Stimulated activated CD8-positive, alpha-beta memory T cell treated with anti-CD3 and anti-CD28 coated beads, Interleukin-4, amount 100 ng/mL, for 4 hours (primary cell): ENCODE data around the gene GOLGA1.
"Not testable (repeated sequence)": the region's sequence is repeated elsewhere in the genome, so short reads cannot be mapped to it uniquely, and the experiment has no call there.

Experiments used
- DNase-seq, 2 donors: peaks; one replicate each; pipeline ENCODE4 v3.0.0-alpha.2; 2020; ENCODE audit warnings: low read depth in 2 of 2, low spot score in 1 of 2

GOLGA1 gene

DNA sequence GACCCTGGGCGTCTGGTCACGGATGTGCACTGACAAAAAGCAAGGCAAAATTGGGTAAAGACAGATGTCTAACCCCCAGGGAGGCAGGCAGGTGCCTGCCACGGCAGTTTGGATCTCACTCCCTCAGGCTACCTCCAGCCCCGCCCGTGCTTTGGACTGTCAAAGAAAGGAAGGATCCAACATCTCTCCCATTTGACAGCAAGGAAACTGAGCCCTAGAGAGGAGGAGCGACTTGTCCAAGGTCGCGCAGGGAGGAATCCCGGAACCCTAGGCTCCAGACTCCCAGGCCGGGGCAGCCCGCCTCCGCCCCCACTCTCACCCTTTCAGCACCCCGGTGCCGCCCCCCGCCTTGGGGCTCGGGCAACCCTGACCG is 376 bp downstream of the GOLGA1 start:
- DNase-seq = no peak

GRCh38 chr9:124939944-124940343 is 939 bp downstream of the GOLGA1 start:
- DNase-seq = no peak

GRCh38 chr9:124934290-124934689 is 6.6 kb downstream of the GOLGA1 start:
- no peak for DNase-seq

DNA sequence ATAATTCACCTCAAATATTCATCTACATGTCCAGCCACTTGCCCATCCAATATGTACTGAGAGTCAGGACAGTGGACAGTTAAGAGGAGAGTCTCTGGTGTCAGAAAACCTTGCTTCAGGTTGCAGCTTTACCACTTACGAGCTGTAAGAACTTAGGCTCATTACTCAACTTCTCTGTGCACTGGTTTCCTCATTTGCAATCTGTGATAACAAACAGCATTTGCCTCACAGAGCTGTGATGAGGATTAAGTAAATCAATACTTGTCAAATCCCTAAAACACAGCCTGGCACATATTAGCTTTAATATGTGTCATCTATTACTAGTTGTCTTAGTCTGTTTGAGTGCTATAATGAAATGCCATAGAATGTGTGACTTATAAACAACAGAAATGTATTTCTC is 8.6 kb downstream of the GOLGA1 start:
- no peak for DNase-seq

GRCh38 chr9:124929464-124929863 is 11.4 kb downstream of the GOLGA1 start:
- no peak for DNase-seq

DNA sequence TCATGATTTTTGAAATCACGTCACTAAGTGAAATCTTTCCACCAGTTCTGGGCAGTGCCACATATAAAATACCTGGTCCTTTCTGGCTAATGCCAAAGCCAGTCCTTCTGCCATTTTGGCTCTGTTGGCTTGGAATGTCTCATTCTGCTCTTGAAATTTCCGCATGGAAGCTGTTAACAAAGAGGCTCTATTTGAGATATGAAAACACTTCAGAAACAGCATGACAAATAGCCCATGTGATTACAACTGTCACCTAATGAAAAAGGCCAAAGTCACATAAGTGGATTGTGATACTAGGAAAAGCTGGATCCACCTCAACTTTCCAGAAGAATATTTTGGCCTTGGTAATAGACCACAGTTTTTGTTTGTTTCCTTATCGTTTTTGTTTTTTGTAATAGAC is 12.8 kb downstream of the GOLGA1 start:
- no peak for DNase-seq

DNA sequence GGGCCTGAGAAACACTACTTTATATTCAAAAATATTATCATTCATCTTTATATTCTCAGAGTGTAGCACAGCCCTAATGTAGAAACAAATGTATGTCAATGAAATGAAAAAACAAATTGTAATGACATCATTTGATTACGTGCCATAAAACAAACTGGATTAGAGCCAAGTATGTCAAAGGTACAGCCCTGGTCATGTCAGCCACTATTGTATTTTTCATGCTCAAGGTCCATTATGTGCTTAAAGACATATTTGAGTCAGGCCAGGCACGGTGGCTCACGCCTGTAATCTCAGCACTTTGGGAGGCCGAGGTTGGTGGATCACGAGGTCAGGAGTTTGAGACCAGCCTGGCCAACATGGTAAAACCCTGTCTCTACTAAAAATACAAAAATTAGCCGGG is 20.5 kb downstream of the GOLGA1 start:
- not testable (repeated sequence) for DNase-seq

GRCh38 chr9:124914753-124915405 is 26.0 kb downstream of the GOLGA1 start:
- no peak for DNase-seq

GRCh38 chr9:124913378-124913777 is 27.5 kb downstream of the GOLGA1 start:
- DNase-seq = no peak

- no peak for DNase-seq
Observed at GRCh38 chr9:124911766-124912165, 29.1 kb downstream of the GOLGA1 start.

DNA sequence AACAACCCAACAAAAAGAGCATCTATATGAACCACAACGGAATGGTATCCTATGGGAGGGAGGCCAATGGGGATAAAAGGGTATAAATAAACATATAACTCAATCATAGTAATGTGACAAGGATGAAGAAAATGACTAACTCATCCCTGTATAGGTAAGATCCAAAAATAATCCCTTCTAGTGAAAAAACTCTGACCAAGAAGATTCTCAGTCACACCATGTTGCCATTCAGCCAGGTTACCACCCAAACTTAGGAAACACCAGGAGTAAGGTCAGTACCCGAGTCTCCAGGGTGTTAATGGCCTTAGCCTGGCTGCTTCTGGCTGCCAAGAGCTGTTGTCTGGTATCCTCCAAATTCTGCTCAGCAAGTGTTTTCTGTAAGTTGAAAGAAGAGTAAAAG is 32.8 kb downstream of the GOLGA1 start:
- DNase-seq = no peak

GRCh38 chr9:124906966-124907365 is 33.9 kb downstream of the GOLGA1 start:
- no peak for DNase-seq

GRCh38 chr9:124899845-124900244 is 41.0 kb downstream of the GOLGA1 start:
- DNase-seq = no peak

- DNase-seq = no peak
Observed at GRCh38 chr9:124897570-124898460, 43.1 kb downstream of the GOLGA1 start.

DNA sequence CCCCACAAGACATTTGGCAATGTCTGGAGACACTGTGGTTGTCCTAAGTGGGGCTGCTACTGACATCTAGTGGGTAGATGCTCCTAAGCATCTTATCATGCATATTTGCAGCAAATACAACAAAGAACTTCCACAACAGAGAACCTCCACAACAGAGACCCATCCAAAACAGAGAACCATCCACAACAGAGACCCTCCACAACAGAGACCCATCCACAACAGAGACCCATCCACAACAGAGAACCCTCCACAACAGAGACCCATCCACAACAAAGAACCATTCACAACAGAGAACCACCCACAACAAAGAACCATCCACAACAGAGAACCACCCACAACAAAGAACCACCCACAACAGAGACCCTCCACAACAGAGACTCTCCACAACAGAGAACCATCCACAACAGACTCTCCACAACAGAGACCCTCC is 46.1 kb downstream of the GOLGA1 start:
- DNase-seq = no peak

GRCh38 chr9:124894035-124894740 is 46.7 kb downstream of the GOLGA1 start:
- DNase-seq = no peak

GRCh38 chr9:124890179-124890578 is 50.7 kb downstream of the GOLGA1 start:
- no peak for DNase-seq

- no peak for DNase-seq
Observed at GRCh38 chr9:124889006-124889405, 51.9 kb downstream of the GOLGA1 start.

- DNase-seq = no peak
Observed at GRCh38 chr9:124887832-124888231, 53.1 kb downstream of the GOLGA1 start.

GRCh38 chr9:124886866-124887492 is 53.9 kb downstream of the GOLGA1 start:
- DNase-seq = no peak

- DNase-seq = no peak
Observed at GRCh38 chr9:124886461-124886860, 54.4 kb downstream of the GOLGA1 start.
